ENCODE measurements around the gene CRYBG2. TPM values are rescaled to one million over a fixed set of nuclear protein-coding genes. Genes with fewer than 3 reads are reported as not detected.

The CRYBG2 gene
- total RNA-seq, 4 donors from 2014 or later, result 0.35 to 2.7 (median 0.50) TPM

DNA sequence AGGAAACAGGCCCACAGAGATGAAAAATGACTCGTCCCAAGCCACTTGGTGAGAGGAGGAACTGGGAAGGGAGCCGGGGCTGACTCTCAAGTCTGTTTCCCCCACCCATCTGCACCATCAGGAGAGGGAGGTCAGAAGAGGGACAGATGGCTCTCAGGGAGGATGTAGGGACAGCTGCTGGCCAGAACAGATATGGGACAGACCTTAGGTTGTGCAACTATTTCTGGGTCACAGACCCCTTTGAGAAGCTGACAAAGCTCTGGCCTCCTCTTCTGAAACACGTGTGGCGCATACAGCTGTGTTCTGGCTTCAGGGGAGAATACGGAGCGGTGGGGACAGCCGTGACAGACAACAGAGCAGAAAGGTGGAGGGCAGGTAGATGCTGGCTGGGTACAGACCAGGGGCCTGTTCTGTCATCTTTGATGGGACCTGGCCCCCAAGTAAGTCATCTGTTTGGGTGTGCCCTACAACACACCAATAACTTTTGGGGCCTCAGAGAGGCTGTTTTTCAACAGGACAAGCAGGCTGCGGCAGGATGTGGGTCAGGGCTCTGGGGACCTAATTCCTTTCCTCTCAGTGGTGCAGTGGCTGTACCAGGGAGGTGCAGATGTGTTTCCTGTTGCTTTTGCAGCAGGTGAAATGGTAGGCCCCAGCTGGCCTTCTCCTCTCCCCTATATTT, 66.8 kb downstream of the CRYBG2 start:
- WGBS, 2 donors (ENCODE audit: low coverage in 1 of 2), result 58 to 59% methylated on average over 5 to 7 of the region's 8 CpGs
- H3K9me3 ChIP-seq, result no peaks in the 10 kb centered on the region
- H3K4me1 ChIP-seq, result peaks cover 0 to 80% (median 26%) of the 10 kb centered on the region in 3 donors
- no peaks in the 10 kb centered on the region for H3K36me3 ChIP-seq
- no peak for TF ChIP-seq EP300 (IDR thresholded peaks at IDR 0.05)
- TF ChIP-seq, protein P1, sequence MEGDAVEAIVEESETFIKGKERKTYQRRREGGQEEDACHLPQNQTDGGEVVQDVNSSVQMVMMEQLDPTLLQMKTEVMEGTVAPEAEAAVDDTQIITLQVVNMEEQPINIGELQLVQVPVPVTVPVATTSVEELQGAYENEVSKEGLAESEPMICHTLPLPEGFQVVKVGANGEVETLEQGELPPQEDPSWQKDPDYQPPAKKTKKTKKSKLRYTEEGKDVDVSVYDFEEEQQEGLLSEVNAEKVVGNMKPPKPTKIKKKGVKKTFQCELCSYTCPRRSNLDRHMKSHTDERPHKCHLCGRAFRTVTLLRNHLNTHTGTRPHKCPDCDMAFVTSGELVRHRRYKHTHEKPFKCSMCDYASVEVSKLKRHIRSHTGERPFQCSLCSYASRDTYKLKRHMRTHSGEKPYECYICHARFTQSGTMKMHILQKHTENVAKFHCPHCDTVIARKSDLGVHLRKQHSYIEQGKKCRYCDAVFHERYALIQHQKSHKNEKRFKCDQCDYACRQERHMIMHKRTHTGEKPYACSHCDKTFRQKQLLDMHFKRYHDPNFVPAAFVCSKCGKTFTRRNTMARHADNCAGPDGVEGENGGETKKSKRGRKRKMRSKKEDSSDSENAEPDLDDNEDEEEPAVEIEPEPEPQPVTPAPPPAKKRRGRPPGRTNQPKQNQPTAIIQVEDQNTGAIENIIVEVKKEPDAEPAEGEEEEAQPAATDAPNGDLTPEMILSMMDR (IDR thresholded peaks at IDR 0.05), result peak in 1 of 4 experiments; percentile 7
- peak; percentile 19 for TF ChIP-seq POLR2AphosphoS5 (IDR thresholded peaks at IDR 0.05)
- no peaks in the 10 kb centered on the region for H3K27me3 ChIP-seq
- peak; percentile 77 for ATAC-seq
- H3K4me3 ChIP-seq, result no peak overlapping the region
- peak overlapping the region in 3 of 4 donors; percentile 60 to 97 (median 95) for H3K27ac ChIP-seq

DNA sequence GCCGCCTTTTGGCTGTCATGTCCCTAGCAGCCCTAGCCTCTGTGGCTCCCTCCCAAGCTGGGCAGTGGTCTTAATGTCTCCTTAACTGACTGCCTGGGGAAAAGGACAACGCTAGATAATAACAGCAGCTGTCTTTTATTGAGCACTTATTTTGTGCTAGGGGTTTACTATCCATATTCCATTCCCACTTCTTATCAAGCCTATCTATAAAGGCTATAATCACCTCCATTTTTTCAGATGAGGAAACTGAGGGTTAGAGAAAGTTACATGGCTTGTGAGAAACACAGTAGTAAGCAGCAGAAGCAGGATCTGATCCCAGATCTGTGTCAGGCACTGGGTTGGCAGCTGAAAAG, 67.9 kb downstream of the CRYBG2 start:
- no peaks in the 10 kb centered on the region for H3K9me3 ChIP-seq
- 67% methylated on average over 1 of the region's 2 CpGs for WGBS, 2 donors (ENCODE audit: low coverage in 1 of 2)
- no peak overlapping the region for H3K4me3 ChIP-seq
- TF ChIP-seq POLR2AphosphoS5 (IDR thresholded peaks at IDR 0.05), result no peak
- TF ChIP-seq EP300 (IDR thresholded peaks at IDR 0.05), result no peak
- TF ChIP-seq POLR2A (IDR thresholded peaks at IDR 0.05), result no peak
- TF ChIP-seq, protein P1 (IDR thresholded peaks at IDR 0.05), result no peak
- ATAC-seq, result no peak
- H3K27me3 ChIP-seq, result no peaks in the 10 kb centered on the region
- H3K4me1 ChIP-seq, result peaks cover 0 to 89% (median 37%) of the 10 kb centered on the region in 3 donors
- H3K36me3 ChIP-seq, result no peaks in the 10 kb centered on the region
- peak overlapping the region in 3 of 4 donors; percentile 60 to 97 (median 95) for H3K27ac ChIP-seq

DNA sequence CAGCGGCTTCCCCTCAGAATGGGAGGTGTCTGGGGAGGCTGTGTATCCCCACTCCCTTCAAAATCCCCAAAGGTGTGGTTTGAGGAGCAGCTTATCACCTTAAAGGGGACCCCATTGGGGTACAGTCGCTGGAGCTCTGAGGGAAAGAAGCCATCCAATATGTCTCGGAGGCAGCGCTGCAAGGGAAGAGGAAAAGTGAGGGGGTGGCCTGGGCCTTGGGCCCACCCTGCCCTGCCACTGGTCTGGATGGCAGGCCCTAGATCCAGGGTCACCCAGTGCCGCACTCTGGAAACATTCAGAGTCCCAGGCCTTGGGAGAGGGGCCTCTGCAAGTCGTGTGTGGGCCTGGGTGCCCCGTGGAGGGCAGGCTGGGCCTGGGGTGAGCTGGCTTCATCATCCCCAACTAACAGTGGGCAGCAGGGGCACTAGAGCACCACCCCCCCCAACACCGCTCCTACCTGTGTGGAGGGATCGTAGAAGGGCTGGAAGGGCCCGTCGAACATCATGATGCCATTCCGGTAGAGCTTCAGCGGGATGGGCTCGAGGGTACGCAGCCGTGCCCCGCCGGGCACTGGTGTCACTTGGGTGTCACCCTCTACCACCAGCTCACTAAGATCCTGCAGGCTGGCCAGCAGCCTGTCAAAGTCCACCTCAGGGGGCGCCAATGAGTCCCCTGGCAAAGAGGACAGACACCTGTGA, 68.4 kb downstream of the CRYBG2 start:
- Histone ChIP-seq H3K4me1 (peaks cover 0 to 89% (median 40%) of the 10 kb centered on the region in 3 donors), H3K4me3 (no peak overlapping the region), H3K27ac (peak overlapping the region in 3 of 4 donors; percentile 95 to 97 (median 95)), H3K27me3 (no peaks in the 10 kb centered on the region), H3K36me3 (no peaks in the 10 kb centered on the region), H3K9me3 (no peaks in the 10 kb centered on the region)
- no CpG with 5 or more reads among the region's 19 CpGs for WGBS, 2 donors (ENCODE audit: low coverage in 1 of 2)
- no peak for TF ChIP-seq POLR2A (IDR thresholded peaks at IDR 0.05)
- TF ChIP-seq, protein P1 (IDR thresholded peaks at IDR 0.05), result peak in 1 of 4 experiments; percentile 23
- ATAC-seq, result no peak

DNA sequence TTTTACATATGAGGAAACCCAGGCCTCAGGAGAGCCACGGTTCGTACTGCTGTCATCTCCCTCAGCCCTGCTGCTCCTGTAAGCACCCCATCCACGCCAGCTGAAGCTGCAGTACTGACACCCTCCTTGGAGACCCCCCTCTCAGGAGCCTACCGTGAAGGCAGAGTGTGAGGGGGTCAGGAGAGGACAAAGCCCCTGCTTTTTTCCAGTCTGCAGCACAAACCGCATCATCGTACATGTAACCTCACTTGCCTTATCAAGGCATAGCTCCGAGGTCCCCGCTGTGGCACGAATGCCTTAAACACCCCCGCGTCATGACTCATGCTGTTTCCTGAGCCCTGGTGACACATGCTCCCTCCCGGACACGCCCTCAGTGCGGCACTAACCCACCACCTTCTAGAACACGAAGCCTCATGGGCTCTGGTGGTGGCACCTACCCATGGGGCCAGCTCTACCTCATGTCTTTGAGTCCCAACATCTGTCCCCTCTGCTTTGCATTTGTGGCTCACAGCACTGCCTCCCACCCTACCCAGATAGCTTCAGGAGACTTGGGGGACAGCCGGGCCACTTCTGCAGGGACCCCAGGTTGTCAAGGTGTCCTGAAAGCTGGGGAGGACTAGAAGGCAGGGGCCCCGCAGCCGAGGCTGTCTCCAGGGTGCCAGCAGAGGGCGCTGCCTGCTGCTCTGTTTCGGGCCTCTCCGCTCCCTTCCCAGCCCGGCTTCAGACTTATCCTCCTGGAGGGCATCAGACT, 69.2 kb downstream of the CRYBG2 start:
- ATAC-seq, result peak; percentile 33
- 16 to 32% methylated on average over 8 to 14 of the region's 22 CpGs for WGBS, 2 donors (ENCODE audit: low coverage in 1 of 2)
- no peak overlapping the region for H3K4me3 ChIP-seq
- H3K4me1 ChIP-seq, result peaks cover 0 to 86% (median 38%) of the 10 kb centered on the region in 3 donors
- no peaks in the 10 kb centered on the region for H3K9me3 ChIP-seq
- no peaks in the 10 kb centered on the region for H3K36me3 ChIP-seq
- H3K27ac ChIP-seq, result peak overlapping the region in 3 of 4 donors; percentile 95 to 97 (median 95)
- no peaks in the 10 kb centered on the region for H3K27me3 ChIP-seq
- TF ChIP-seq POLR2AphosphoS5 (IDR thresholded peaks at IDR 0.05) (peak; percentile 63), EP300 (IDR thresholded peaks at IDR 0.05) (no peak)
- TF ChIP-seq, protein P1 (IDR thresholded peaks at IDR 0.05), result peak in 3 of 4 experiments; percentile 52 to 71 (median 63)

Data from gastroesophageal sphincter (tissue), 4 donors.